Measurements from ENCODE around the gene TBX4.

Gene TBX4

DNA sequence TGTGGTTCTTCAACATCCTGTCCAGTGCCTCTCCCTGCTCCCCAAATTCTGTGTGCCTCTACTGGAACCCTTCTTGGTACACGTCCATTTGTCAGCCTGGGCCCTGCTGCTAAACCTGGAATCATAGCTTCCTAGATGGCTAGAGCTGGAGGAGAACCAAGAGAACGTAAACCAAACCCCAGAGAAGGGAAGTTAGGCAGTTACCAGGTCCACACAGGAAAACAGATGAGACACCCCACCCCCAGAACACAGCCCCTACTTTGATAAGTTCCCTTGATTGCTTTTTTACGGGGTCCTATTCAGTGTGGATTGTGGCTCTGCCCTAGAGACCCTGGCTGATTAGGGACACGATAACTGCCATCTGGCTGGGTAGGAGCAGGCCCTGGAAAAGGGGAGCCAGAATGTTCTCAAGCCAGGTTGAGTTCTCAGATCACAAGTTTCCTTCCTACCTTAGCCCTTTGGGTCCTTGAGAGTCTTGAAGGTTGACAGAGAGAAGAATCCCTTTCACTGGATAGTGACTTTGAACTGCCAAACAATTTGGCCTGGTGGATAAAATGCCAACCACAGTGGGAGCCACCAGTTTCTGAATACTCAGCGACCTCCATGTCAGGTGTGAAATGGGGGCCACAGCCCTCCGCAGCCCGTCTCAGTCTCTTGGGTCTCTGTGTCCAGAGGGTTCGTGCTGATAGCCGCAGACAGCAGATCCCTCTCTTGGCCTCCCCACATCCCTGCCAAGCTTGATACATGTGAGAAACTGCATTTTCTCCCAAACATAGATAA lies 7.9 kb downstream of the TBX4 start:
- Histone ChIP-seq H3K9me3 (ENCODE audit: control insufficient read depth in 1 of 2, low read length in 2 of 2) (no peaks in the 10 kb centered on the region), H3K4me1 (ENCODE audit: control insufficient read depth in 1 of 2, insufficient read depth in 2 of 2, low read length in 2 of 2) (no peaks in the 10 kb centered on the region), H3K4me3 (ENCODE audit: low read depth in 1 of 2, low read length in 2 of 2) (no peak overlapping the region), H3K27ac (ENCODE audit: low read depth, low read length) (no peak overlapping the region), H3K27me3 (ENCODE audit: control insufficient read depth in 1 of 2, insufficient read depth in 2 of 2, low read length in 2 of 2) (peaks cover 79 to 85% of the 10 kb centered on the region in 2 donors), H3K36me3 (ENCODE audit: control insufficient read depth in 1 of 2, insufficient read depth in 2 of 2, low read length in 2 of 2) (no peaks in the 10 kb centered on the region), H3K9ac (ENCODE audit: low read depth in 1 of 2, low read length in 2 of 2) (no peak overlapping the region)

DNA sequence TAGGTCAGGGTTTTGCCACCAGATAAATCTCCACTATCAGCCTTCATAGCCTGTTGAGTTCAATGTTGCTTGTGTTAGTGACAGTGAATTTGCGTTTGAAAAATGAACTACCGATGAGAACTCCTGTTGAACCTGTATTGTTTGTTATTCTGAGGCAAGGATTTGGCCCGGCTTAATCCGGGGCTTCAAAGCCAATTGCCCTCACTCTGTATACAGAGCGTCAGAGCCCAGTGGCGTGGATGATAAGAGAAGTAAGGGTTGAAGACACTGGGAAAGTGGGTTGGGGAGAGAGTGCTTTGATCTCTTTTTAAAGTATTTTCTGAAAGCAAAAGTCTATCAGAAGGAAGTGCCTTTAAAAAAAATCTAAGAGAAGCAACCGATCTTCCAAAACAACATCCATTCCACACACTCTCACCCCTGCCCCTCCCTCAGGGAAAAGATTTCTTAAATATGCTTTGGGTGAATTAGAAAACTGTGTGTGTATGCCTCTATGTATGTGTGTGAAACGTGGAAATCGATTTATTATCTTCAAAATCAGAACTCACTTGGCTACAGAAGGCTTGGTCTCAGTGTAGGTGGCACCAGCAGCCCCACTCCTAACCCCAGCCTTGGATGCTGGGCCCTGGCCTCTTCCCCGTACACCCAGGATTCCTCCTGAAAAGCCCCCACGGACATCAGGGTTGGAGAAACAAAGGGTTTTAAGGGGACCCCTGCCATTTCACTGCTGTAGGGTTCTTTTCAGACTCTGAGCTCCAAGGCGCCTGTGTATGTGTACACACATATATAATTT lies 8.8 kb downstream of the TBX4 start:
- Histone ChIP-seq H3K27ac (ENCODE audit: low read depth, low read length) (no peak overlapping the region), H3K27me3 (ENCODE audit: control insufficient read depth in 1 of 2, insufficient read depth in 2 of 2, low read length in 2 of 2) (peaks cover 70 to 76% of the 10 kb centered on the region in 2 donors), H3K9ac (ENCODE audit: low read depth in 1 of 2, low read length in 2 of 2) (no peak overlapping the region), H3K4me1 (ENCODE audit: control insufficient read depth in 1 of 2, insufficient read depth in 2 of 2, low read length in 2 of 2) (no peaks in the 10 kb centered on the region), H3K36me3 (ENCODE audit: control insufficient read depth in 1 of 2, insufficient read depth in 2 of 2, low read length in 2 of 2) (no peaks in the 10 kb centered on the region), H3K4me3 (ENCODE audit: low read depth in 1 of 2, low read length in 2 of 2) (no peak overlapping the region), H3K9me3 (ENCODE audit: control insufficient read depth in 1 of 2, low read length in 2 of 2) (no peaks in the 10 kb centered on the region)

DNA sequence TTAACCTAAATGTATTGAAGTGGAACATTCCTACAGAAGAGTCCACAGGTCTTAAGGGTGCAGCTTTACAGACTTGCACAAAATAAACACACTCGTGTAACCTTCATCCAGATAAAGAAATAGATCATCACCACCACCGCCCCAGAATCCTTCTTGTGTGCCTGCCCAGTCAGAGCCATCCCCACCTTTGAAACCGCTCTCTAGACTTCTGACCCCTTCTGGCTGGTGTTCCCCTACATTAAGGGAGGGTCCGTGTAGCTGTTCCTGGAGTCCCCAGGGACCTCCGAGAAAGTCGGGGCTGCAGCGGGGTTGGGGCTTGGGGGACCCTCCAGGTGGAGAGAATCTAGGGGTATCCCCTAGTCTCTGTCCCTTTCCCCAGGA lies 9.4 kb downstream of the TBX4 start:
- H3K9ac ChIP-seq (ENCODE audit: low read depth in 1 of 2, low read length in 2 of 2) = no peak overlapping the region
- no peak overlapping the region for H3K27ac ChIP-seq (ENCODE audit: low read depth, low read length)
- H3K27me3 ChIP-seq (ENCODE audit: control insufficient read depth in 1 of 2, insufficient read depth in 2 of 2, low read length in 2 of 2) = peaks cover 65 to 71% of the 10 kb centered on the region in 2 donors
- H3K4me1 ChIP-seq (ENCODE audit: control insufficient read depth in 1 of 2, insufficient read depth in 2 of 2, low read length in 2 of 2) = no peaks in the 10 kb centered on the region
- no peaks in the 10 kb centered on the region for H3K36me3 ChIP-seq (ENCODE audit: control insufficient read depth in 1 of 2, insufficient read depth in 2 of 2, low read length in 2 of 2)
- no peaks in the 10 kb centered on the region for H3K9me3 ChIP-seq (ENCODE audit: control insufficient read depth in 1 of 2, low read length in 2 of 2)
- H3K4me3 ChIP-seq (ENCODE audit: low read depth in 1 of 2, low read length in 2 of 2) = no peak overlapping the region

DNA sequence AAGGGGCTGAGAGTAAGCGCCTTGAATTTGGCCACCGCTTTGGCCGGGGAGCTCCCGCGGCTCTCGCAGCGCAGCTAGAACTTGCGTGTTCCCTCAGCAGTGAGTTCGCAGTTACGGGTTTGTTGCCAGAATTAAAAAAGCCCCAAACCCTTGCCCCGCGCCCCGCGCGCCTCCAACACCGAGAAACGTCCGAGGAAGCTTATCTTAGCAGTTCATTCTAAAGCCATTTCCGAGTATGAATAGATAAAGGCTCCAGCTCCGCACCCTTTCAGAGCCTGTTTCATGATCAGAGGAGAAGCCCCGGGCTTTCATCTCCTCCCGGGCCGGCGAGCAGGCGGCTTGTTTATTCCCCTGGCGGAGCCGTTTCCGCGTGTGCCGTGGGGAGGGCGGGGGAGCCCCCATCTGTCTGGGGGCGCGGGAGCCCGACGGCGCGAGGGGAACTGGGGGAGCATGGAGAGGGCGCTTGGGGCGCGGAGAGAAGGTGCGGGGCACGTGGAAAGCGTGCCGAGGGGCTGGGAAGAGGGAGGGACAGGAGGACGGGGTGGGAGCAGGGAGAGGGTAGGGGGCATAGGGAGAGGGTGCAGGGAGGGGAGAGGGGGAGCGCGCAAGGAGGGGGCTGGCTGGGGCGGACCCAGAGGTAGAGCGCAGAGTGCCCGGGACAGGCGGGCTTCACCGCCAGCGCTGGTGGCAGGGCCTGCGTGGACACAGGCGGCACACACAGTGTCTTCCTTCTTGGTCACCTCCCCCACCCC lies 9.9 kb downstream of the TBX4 start:
- no peak overlapping the region for H3K27ac ChIP-seq (ENCODE audit: low read depth, low read length)
- H3K27me3 ChIP-seq (ENCODE audit: control insufficient read depth in 1 of 2, insufficient read depth in 2 of 2, low read length in 2 of 2) = peaks cover 59 to 65% of the 10 kb centered on the region in 2 donors
- H3K4me3 ChIP-seq (ENCODE audit: low read depth in 1 of 2, low read length in 2 of 2) = no peak overlapping the region
- no peaks in the 10 kb centered on the region for H3K4me1 ChIP-seq (ENCODE audit: control insufficient read depth in 1 of 2, insufficient read depth in 2 of 2, low read length in 2 of 2)
- H3K9ac ChIP-seq (ENCODE audit: low read depth in 1 of 2, low read length in 2 of 2) = no peak overlapping the region
- no peaks in the 10 kb centered on the region for H3K36me3 ChIP-seq (ENCODE audit: control insufficient read depth in 1 of 2, insufficient read depth in 2 of 2, low read length in 2 of 2)
- H3K9me3 ChIP-seq (ENCODE audit: control insufficient read depth in 1 of 2, low read length in 2 of 2) = no peaks in the 10 kb centered on the region

DNA sequence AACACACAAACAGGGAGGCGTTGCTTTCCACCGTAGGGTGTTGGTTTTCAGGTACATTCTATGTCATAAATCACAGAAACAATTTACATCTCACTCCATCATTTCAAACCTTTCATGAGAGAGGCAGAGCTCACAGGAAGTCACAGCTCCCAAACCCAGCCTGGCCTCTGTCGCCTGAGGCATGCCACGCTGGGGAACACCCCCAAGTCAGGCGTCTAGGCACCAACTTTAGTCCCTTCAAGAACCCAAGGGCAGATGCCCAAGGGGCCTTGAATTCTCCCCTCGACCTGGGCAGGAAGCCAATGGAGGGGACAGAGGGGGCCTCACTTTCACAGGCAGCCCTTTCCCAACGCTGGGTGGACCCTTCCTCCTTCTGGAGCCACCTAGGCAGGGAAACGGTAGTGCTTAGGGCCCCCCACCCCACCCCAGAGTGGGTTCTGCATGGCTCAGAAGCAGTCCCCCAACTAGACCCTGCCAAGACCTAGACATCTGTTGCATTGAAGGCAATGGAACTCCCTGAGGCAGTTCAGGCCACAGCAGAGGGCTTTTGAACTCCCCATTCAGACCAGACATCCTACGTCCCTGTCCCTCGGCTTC lies 10.6 kb downstream of the TBX4 start:
- peaks cover 2 to 5% of the 10 kb centered on the region in 2 donors for H3K4me1 ChIP-seq (ENCODE audit: control insufficient read depth in 1 of 2, insufficient read depth in 2 of 2, low read length in 2 of 2)
- no peak overlapping the region for H3K4me3 ChIP-seq (ENCODE audit: low read depth in 1 of 2, low read length in 2 of 2)
- no peaks in the 10 kb centered on the region for H3K9me3 ChIP-seq (ENCODE audit: control insufficient read depth in 1 of 2, low read length in 2 of 2)
- peaks cover 52 to 58% of the 10 kb centered on the region in 2 donors for H3K27me3 ChIP-seq (ENCODE audit: control insufficient read depth in 1 of 2, insufficient read depth in 2 of 2, low read length in 2 of 2)
- H3K27ac ChIP-seq (ENCODE audit: low read depth, low read length) = no peak overlapping the region
- H3K9ac ChIP-seq (ENCODE audit: low read depth in 1 of 2, low read length in 2 of 2) = no peak overlapping the region
- H3K36me3 ChIP-seq (ENCODE audit: control insufficient read depth in 1 of 2, insufficient read depth in 2 of 2, low read length in 2 of 2) = no peaks in the 10 kb centered on the region

DNA sequence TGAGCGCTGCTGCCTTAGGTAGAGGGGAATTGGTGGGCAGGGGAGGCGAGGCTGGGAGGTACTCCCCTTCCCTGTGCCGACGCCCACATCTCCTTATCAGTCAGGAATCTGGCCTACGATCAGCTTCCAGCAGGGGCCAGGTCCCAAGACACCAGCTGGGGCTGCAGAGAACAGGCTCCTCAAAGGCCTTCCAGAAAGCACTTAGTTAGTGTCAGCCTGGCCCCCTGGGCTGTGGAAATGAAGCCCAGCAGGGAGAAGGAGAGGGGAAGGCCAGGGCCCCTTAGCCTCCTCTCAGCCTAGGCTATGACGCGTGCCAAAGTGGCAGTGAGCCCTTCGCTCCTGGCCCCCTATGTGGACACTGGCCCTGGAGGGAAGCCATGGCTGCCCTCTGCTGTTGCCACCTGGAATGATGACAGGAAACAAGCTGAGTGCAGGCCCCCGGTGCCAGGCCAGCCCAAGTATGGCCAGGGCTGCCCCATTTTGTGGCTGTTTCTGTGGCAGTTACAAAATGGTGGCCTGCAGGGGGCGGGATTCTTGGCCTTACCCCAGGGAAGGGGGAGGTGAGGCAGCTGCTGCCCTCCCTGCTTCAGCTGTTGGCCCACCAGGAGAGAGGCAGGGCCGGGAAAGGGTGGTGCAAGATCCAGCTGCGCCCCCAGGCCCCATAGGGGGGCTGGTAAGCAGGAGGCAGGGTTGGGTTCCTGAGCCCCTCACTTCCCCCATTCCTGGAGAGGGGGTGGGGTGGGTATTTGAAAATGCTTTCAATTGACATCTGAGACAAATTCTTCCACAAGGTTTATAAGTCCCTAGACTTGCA lies 11.3 kb downstream of the TBX4 start:
- H3K27me3 ChIP-seq (ENCODE audit: control insufficient read depth in 1 of 2, insufficient read depth in 2 of 2, low read length in 2 of 2) = peaks cover 46 to 51% of the 10 kb centered on the region in 2 donors
- no peak overlapping the region for H3K27ac ChIP-seq (ENCODE audit: low read depth, low read length)

DNA sequence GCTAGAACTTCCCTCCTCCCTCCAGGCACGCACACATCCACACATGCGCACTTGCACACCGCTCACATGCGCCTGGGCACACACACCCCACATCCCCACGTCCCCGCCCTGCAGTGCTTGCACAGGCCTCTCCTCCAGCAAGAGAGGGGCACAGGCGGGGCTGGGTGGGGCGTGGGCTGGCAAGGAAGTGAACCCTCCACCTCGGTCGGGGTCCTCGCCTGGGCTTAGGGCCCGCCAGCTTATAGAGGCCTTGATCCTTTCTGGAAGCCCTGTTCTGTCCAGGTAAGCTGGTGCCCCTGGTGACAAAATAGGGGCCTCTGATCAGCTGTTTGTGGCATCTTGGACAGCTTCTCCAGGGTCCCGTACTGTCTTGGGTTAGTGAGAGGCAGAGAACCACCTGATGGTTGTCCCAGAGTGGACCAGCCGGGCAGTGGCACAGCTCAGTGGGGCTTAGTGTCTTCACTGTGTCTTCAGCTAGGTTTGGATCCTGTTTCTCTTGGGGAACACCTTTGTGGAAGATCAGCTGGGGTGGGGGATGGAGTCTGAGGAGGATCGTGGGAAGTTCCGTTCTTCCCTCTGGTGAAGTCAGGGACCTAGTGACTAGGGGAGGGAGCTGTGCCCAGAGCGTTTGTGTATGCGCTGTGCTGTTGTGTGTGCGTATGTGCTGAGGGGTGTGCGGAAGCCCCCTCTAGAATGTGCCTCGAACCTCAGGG lies 12.1 kb downstream of the TBX4 start:
- no peak overlapping the region for H3K4me3 ChIP-seq (ENCODE audit: low read depth in 1 of 2, low read length in 2 of 2)
- H3K36me3 ChIP-seq (ENCODE audit: control insufficient read depth in 1 of 2, insufficient read depth in 2 of 2, low read length in 2 of 2) = no peaks in the 10 kb centered on the region
- no peaks in the 10 kb centered on the region for H3K9me3 ChIP-seq (ENCODE audit: control insufficient read depth in 1 of 2, low read length in 2 of 2)
- H3K27me3 ChIP-seq (ENCODE audit: control insufficient read depth in 1 of 2, insufficient read depth in 2 of 2, low read length in 2 of 2) = peaks cover 38 to 43% of the 10 kb centered on the region in 2 donors
- H3K9ac ChIP-seq (ENCODE audit: low read depth in 1 of 2, low read length in 2 of 2) = no peak overlapping the region
- peaks cover 6 to 14% of the 10 kb centered on the region in 2 donors for H3K4me1 ChIP-seq (ENCODE audit: control insufficient read depth in 1 of 2, insufficient read depth in 2 of 2, low read length in 2 of 2)
- H3K27ac ChIP-seq (ENCODE audit: low read depth, low read length) = no peak overlapping the region

More for the DNA sequence above, 11.3 kb downstream of the TBX4 start:
- Histone ChIP-seq H3K36me3 (ENCODE audit: control insufficient read depth in 1 of 2, insufficient read depth in 2 of 2, low read length in 2 of 2) (no peaks in the 10 kb centered on the region), H3K4me3 (ENCODE audit: low read depth in 1 of 2, low read length in 2 of 2) (no peak overlapping the region), H3K9me3 (ENCODE audit: control insufficient read depth in 1 of 2, low read length in 2 of 2) (no peaks in the 10 kb centered on the region), H3K9ac (ENCODE audit: low read depth in 1 of 2, low read length in 2 of 2) (no peak overlapping the region), H3K4me1 (ENCODE audit: control insufficient read depth in 1 of 2, insufficient read depth in 2 of 2, low read length in 2 of 2) (peaks cover 6 to 9% of the 10 kb centered on the region in 2 donors)

DNA sequence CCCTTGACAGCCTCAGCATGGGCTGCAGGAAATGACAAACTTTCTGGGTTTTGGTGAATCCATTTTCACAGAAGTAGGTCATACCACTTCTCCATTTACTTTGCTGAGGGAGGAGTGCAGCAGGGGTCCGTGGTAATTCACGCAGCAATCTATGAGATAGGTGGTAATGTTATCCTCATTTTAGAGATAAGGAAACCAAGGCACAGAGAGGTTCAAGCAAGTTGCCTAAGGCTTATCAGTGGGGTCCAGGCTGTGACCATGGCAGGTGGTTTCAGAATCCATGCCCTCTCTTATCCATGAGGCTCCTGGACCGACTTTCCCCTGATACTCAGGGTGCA lies 12.6 kb downstream of the TBX4 start:
- peaks cover 34 to 38% of the 10 kb centered on the region in 2 donors for H3K27me3 ChIP-seq (ENCODE audit: control insufficient read depth in 1 of 2, insufficient read depth in 2 of 2, low read length in 2 of 2)
- H3K27ac ChIP-seq (ENCODE audit: low read depth, low read length) = no peak overlapping the region

More for the DNA sequence above, 12.6 kb downstream of the TBX4 start:
- peaks cover 6 to 14% of the 10 kb centered on the region in 2 donors for H3K4me1 ChIP-seq (ENCODE audit: control insufficient read depth in 1 of 2, insufficient read depth in 2 of 2, low read length in 2 of 2)
- no peaks in the 10 kb centered on the region for H3K36me3 ChIP-seq (ENCODE audit: control insufficient read depth in 1 of 2, insufficient read depth in 2 of 2, low read length in 2 of 2)
- H3K9ac ChIP-seq (ENCODE audit: low read depth in 1 of 2, low read length in 2 of 2) = no peak overlapping the region
- H3K4me3 ChIP-seq (ENCODE audit: low read depth in 1 of 2, low read length in 2 of 2) = no peak overlapping the region
- no peaks in the 10 kb centered on the region for H3K9me3 ChIP-seq (ENCODE audit: control insufficient read depth in 1 of 2, low read length in 2 of 2)
